GM12878 (cell line): ENCODE results near the gene INSIG1. TPM values are rescaled to one million over a fixed set of nuclear protein-coding genes. Genes with fewer than 3 reads are reported as not detected.

Experiments
- ATAC-seq: fragments of 200-7000 bp; cut with Tn5 transposase; 3 replicates; pipeline ENCODE4 v1.9.1; 2020; ENCODE audit warnings: mild to moderate bottlenecking, moderate library complexity
- BruUV-seq: library from RNA; stranded (reverse); fragments of 400-500 nt; replicated peaks from 2 replicates; lab custom pipeline; 2021; lab: Mats Ljungman, UMichigan
- CTCF ChIA-PET: fragments of 300-600 bp; sonication (Branson Sonifier 250); formaldehyde crosslinking; extraction: SDS; loops from one replicate; lab custom pipeline; 2021; ENCODE audit warnings: inconsistent platforms; lab: Yijun Ruan, JAX
- POLR2A ChIA-PET: fragments of 350-600 bp; formaldehyde crosslinking; extraction: SDS; loops from one replicate; lab custom pipeline; 2021; ENCODE audit warnings: inconsistent platforms; lab: Charles Lee
- RAD21 ChIA-PET: fragments of 300-600 bp; sonication (Branson Sonifier 250); formaldehyde crosslinking; loops from one replicate; lab custom pipeline; 2023; ENCODE audit warnings: antibody characterized with exemption; ENCODE audit not compliant: unreplicated experiment; lab: Charles Lee
- SMC1A ChIA-PET: fragments of 300-600 bp; sonication (Branson Sonifier 250); formaldehyde crosslinking; loops from one replicate; lab custom pipeline; 2023; ENCODE audit not compliant: unreplicated experiment, uncharacterized antibody; lab: Charles Lee
- DNase-seq: peaks from one replicate; pipeline ENCODE4 v3.0.0-alpha.2; 2011; ENCODE audit warnings: low read depth, low spot score
- FAIRE-seq: peaks from 3 replicates; lab custom pipeline; 2011; peaks lifted over from hg19 to GRCh38; lab: Jason Lieb, UNC
- H2AFZ ChIP-seq: 2 replicates; pipeline ENCODE4 v1.6.0; 2011; ENCODE audit warnings: low read depth, low read length, control low read depth; ENCODE audit not compliant: control insufficient read depth
- H3K27ac ChIP-seq: 2 replicates; pipeline ENCODE4 v1.5.1; 2011; ENCODE audit warnings: control low read depth; ENCODE audit not compliant: control insufficient read depth, insufficient read depth
- H3K27me3 ChIP-seq, 2 experiments: replicated peaks in 1 of 2; 2 replicates each; pipeline versions ENCODE4 v1.6.0 to v1.6.1; 2011; ENCODE audit warnings: low read length in 1 of 2; ENCODE audit not compliant: control insufficient read depth in 2 of 2, insufficient read depth in 2 of 2
- H3K36me3 ChIP-seq, 2 experiments: 2 replicates each; pipeline ENCODE4 v1.5.1; 2011; ENCODE audit warnings: low read length in 1 of 2; ENCODE audit not compliant: control insufficient read depth in 2 of 2, insufficient read depth in 2 of 2
- H3K4me1 ChIP-seq: 2 replicates; pipeline ENCODE4 v1.6.1; 2011; ENCODE audit warnings: mild to moderate bottlenecking, low read length, moderate library complexity, mixed read lengths; ENCODE audit not compliant: control insufficient read depth, insufficient read depth
- H3K4me2 ChIP-seq: 2 replicates; pipeline ENCODE4 v1.6.0; 2011; ENCODE audit warnings: control low read depth; ENCODE audit not compliant: control insufficient read depth, insufficient read depth
- H3K4me3 ChIP-seq: fragments of 200-600 bp; sonication (generic); 2 replicates; pipeline ENCODE4 v1.5.1; 2016
- H3K79me2 ChIP-seq: 2 replicates; pipeline ENCODE4 v1.6.0; 2011; ENCODE audit warnings: low read length; ENCODE audit not compliant: control insufficient read depth, insufficient read depth
- H3K9ac ChIP-seq: 2 replicates; pipeline ENCODE4 v1.8.0; 2011; ENCODE audit warnings: low read length, control low read depth, mixed read lengths; ENCODE audit not compliant: control insufficient read depth, insufficient read depth
- H3K9me3 ChIP-seq: replicated peaks from 3 replicates; pipeline ENCODE4 v1.5.1; 2011; ENCODE audit warnings: mild to moderate bottlenecking, low read length; ENCODE audit not compliant: control insufficient read depth, insufficient read depth
- H4K20me1 ChIP-seq: 2 replicates; pipeline ENCODE4 v1.6.0; 2011; ENCODE audit not compliant: control insufficient read depth, insufficient read depth
- BCLAF1 ChIP-seq: fragments of 450-650 bp; IDR thresholded peaks from 2 replicates; pipeline ENCODE4 v1.6.1; 2017; ENCODE audit warnings: antibody characterized with exemption, mild to moderate bottlenecking, moderate library complexity
- CHD4 ChIP-seq: fragments of 200-600 bp; sonication (generic); IDR thresholded peaks from 2 replicates; pipeline ENCODE4 v1.6.1; 2016; ENCODE audit warnings: mild to moderate bottlenecking
- E2F8 ChIP-seq: fragments of 450-650 bp; IDR thresholded peaks from 2 replicates; pipeline ENCODE4 v1.6.1; 2018; ENCODE audit warnings: mild to moderate bottlenecking, low read depth, moderate library complexity; ENCODE audit not compliant: partially characterized antibody
- IKZF2 ChIP-seq, 2 experiments: fragments of 450-650 bp; IDR thresholded peaks; 2 replicates each; pipeline ENCODE4 v1.6.1; 2017; ENCODE audit warnings: mild to moderate bottlenecking in 2 of 2, moderate library complexity in 2 of 2
- KAT2A ChIP-seq: conservative IDR thresholded peaks from 2 replicates; pipeline ENCODE4 v1.6.1; 2011; ENCODE audit warnings: low read depth, low read length; ENCODE audit not compliant: control insufficient read depth
- NBN ChIP-seq: fragments of 450-650 bp; IDR thresholded peaks from 2 replicates; pipeline ENCODE4 v1.6.1; 2016
- NFXL1 ChIP-seq: fragments of 450-650 bp; IDR thresholded peaks from 2 replicates; pipeline ENCODE4 v1.6.1; 2017; ENCODE audit warnings: antibody characterized with exemption, mild to moderate bottlenecking, borderline replicate concordance
- RAD51 ChIP-seq: fragments of 450-650 bp; IDR thresholded peaks from 2 replicates; pipeline ENCODE4 v1.6.1; 2016; ENCODE audit warnings: moderate library complexity, mild to moderate bottlenecking, inconsistent platforms
- SUPT20H ChIP-seq: IDR thresholded peaks from 2 replicates; pipeline ENCODE4 v1.6.1; 2011; ENCODE audit warnings: low read depth, mild to moderate bottlenecking, low read length, moderate library complexity, borderline replicate concordance; ENCODE audit not compliant: control insufficient read depth
- ZSCAN29 ChIP-seq: fragments of 450-650 bp; IDR thresholded peaks from 2 replicates; pipeline ENCODE4 v1.6.1; 2017; ENCODE audit warnings: mild to moderate bottlenecking, moderate library complexity
- WGBS: methylation state at CpG from one replicate; pipeline ENCODE4 v1.1.6; 2016; ENCODE audit warnings: low lambda C conversion rate; ENCODE audit not compliant: insufficient replicate concordance, insufficient coverage; ENCODE audit errors: missing lambda C conversion rate; 5-methylcytosine and 5-hydroxymethylcytosine counted together
- in situ Hi-C: fragments of 300-500 bp; cut with MboI; formaldehyde crosslinking; loops from 9 replicates; pipeline ENCODE4 v1.14.3; 2018; ENCODE audit warnings: mixed read lengths
- intact Hi-C: fragments of 100-400 bp; cut with micrococcal nuclease; formaldehyde crosslinking; loops from one replicate; pipeline ENCODE4 v1.14.2; 2022; ENCODE audit not compliant: unreplicated experiment
- polyA plus RNA-seq, 11 experiments: library from polyadenylated mRNA; depleted of rRNA in 4 of 11; unstranded in 6 of 11; stranded (reverse) in 5 of 11; fragments of >200 nt; fragmentation: Nextera tagmentation in 4 of 11; fragmentation: Illumina TruSeq in 1 of 11; extraction: Ambion mirVana in 4 of 11; extraction: Trizol in 1 of 11; gene quantifications; 1 replicate in 1 of 11; 2 replicates in 10 of 11; pipeline versions ENCODE4 v1.2.1 to v1.2.3, GENCODE V29; 2011 to 2016; ENCODE audit warnings: inconsistent platforms in 2 of 11, missing spikeins in 2 of 11, low read depth in 1 of 11
- total RNA-seq, 4 experiments: library from RNA; depleted of rRNA in 3 of 4; stranded (reverse); fragments of >200 nt in 3 of 4; fragmentation: Illumina TruSeq in 1 of 4; extraction: Trizol in 1 of 4; gene quantifications; 2 replicates each; pipeline versions ENCODE4 v1.2.1 to v1.2.3, GENCODE V29; 2013 to 2021

Gene INSIG1
- total and polyA plus RNA-seq, 10 of the 15 experiments (the other 5 are each of a cell fraction or from before 2014, with no cell fraction given), result 29.6 to 168 (median 91.1) TPM

GRCh38 chr7:155345490-155345889, 47.8 kb downstream of the INSIG1 start:
- no TSS peak for BruUV-seq
- Histone ChIP-seq H2AFZ (no peak overlapping the region), H3K4me2 (peak overlapping the region; percentile 87), H3K4me3 (peak overlapping the region; percentile 63; the same call in 1 of the 2 replicates), H4K20me1 (no peaks in the 10 kb centered on the region), H3K79me2 (no peaks in the 10 kb centered on the region), H3K27ac (no peak overlapping the region), H3K27me3 (no peaks in the 10 kb centered on the region), H3K36me3 (no peaks in the 10 kb centered on the region), H3K4me1 (peaks cover 5% of the 10 kb centered on the region; the same call in 1 of the 2 replicates), H3K9ac (no peak overlapping the region), H3K9me3 (no peaks in the 10 kb centered on the region)
- peak; percentile 5; the same call in 2 of the 3 replicates for ATAC-seq
- SMC1A ChIA-PET, result interaction anchor here (0.7 to 3.4 kb wide), 9 partner anchors 43 to 433 kb away, joined by 3 to 31 read pairs (median 5); no protein-coding TSS in a partner anchor
- WGBS, result 19% methylated on average over 2 of the region's 2 CpGs
- in situ Hi-C loops (no loop called here), intact Hi-C loops (loop anchor here (1.0 to 10.0 kb wide), 4 partner anchors 155 to 513 kb away; partner anchors contain the start of gene PAXIP1)
- TF ChIP-seq ZSCAN29 (no peak), NFXL1 (peak; percentile 87)
- no peak for FAIRE-seq
- RAD21 ChIA-PET, result interaction anchor here (0.7 to 2.4 kb wide), 12 partner anchors 12 to 434 kb away, joined by 3 to 39 read pairs (median 5); partner anchors contain the start of gene INSIG1
- POLR2A ChIA-PET, result interaction anchor here (1.1 to 1.2 kb wide), 2 partner anchors 41 to 141 kb away, joined by 4 to 5 read pairs; no protein-coding TSS in a partner anchor
- CTCF ChIA-PET, result interaction anchor here (0.6 to 3.5 kb wide), 29 partner anchors 11 to 512 kb away, joined by 3 to 43 read pairs (median 4); no protein-coding TSS in a partner anchor
- no peak for DNase-seq

GRCh38 chr7:155346285-155346684, 48.6 kb downstream of the INSIG1 start:
- 63% methylated on average over 1 of the region's 1 CpG for WGBS
- CTCF ChIA-PET, result no interaction called here

More at GRCh38 chr7:155346285-155346684, 48.6 kb downstream of the INSIG1 start:
- H3K4me3 ChIP-seq, result no peak overlapping the region
- in situ Hi-C loops, result no loop called here
- H3K9ac ChIP-seq, result no peak overlapping the region
- peaks cover 5% of the 10 kb centered on the region; the same call in 1 of the 2 replicates for H3K4me1 ChIP-seq
- DNase-seq (no peak), ATAC-seq (no peak), FAIRE-seq (no peak)
- no peaks in the 10 kb centered on the region for H3K36me3 ChIP-seq
- no peaks in the 10 kb centered on the region for H3K79me2 ChIP-seq
- no peak overlapping the region for H3K27ac ChIP-seq
- POLR2A ChIA-PET, result no interaction called here
- H3K27me3 ChIP-seq, result no peaks in the 10 kb centered on the region
- no peak overlapping the region for H2AFZ ChIP-seq
- SMC1A ChIA-PET, result no interaction called here
- no peaks in the 10 kb centered on the region for H3K9me3 ChIP-seq
- TF ChIP-seq CHD4 (no peak), NFXL1 (peak; percentile 85), KAT2A (no peak), IKZF2 (IDR thresholded peaks at IDR 0.05) (no peak), E2F8 (no peak), SUPT20H (no peak), NBN (no peak), RAD51 (no peak), BCLAF1 (no peak)
- RAD21 ChIA-PET, result no interaction called here
- no peak overlapping the region for H3K4me2 ChIP-seq
- no TSS peak for BruUV-seq
- H4K20me1 ChIP-seq, result no peaks in the 10 kb centered on the region
- intact Hi-C loops, result loop anchor here (10.0 kb wide), 1 partner anchor 341 kb away; the partner anchor contains the start of gene PAXIP1
